Activated T-cell treated with anti-CD3 and anti-CD28 coated beads for 1 hour (primary cell): Measurements from ENCODE around the gene RNU1-2.
"Not testable (repeated sequence)": the region's sequence is repeated elsewhere in the genome, so short reads cannot be mapped to it uniquely, and the experiment has no call there.

Experiments
- DNase-seq: peaks from one replicate; pipeline ENCODE4 v3.0.0-alpha.2; 2020; ENCODE audit warnings: low read depth

The RNU1-2 gene

DNA sequence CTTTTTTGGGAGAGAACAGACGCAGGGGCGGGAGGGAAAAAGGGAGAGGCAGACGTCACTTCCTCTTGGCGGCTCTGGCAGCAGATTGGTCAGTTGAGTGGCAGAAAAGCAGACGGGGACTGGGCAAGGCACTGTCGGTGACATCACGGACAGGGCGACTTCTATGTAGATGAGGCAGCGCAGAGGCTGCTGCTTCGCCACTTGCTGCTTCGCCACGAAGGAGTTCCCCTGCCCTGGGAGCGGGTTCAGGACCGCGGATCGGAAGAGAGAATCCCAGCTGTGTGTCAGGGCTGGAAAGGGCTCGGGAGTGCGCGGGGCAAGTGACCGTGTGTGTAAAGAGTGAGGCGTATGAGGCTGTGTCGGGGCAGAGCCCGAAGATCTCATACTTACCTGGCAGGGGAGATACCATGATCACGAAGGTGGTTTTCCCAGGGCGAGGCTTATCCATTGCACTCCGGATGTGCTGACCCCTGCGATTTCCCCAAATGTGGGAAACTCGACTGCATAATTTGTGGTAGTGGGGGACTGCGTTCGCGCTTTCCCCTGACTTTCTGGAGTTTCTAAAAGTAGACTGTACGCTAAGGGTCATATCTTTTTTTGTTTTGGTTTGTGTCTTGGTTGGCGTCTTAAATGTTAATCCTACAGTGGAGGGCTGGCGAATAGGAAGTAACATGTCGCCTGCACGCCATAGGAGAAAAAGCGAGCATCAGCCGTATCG, at the start of gene RNU1-2:
TSS of gene RNU1-2 (plus strand) at position 383 of the 718 bp plus-strand sequence.
- peak; percentile 83 for DNase-seq

DNA sequence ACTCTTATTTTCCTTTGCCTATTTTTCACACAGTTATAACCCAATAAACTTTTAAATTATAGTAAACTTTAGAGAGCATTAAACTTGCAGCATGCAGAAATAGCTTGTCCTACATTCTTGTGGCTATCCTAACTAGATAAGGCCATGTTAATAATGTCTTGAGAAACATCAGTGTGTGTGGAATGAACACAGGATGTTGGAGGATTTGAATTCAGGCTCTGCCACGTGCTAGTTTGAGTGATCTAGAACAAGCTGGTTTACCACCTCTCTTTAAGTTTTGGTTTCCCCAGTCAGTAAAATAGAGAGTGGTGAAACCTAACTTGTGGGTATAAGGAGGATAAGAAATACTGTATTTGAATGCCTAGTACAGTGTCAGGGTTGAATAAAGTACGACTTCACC, 39.6 kb upstream of the RNU1-2 start:
- not testable (repeated sequence) for DNase-seq

DNA sequence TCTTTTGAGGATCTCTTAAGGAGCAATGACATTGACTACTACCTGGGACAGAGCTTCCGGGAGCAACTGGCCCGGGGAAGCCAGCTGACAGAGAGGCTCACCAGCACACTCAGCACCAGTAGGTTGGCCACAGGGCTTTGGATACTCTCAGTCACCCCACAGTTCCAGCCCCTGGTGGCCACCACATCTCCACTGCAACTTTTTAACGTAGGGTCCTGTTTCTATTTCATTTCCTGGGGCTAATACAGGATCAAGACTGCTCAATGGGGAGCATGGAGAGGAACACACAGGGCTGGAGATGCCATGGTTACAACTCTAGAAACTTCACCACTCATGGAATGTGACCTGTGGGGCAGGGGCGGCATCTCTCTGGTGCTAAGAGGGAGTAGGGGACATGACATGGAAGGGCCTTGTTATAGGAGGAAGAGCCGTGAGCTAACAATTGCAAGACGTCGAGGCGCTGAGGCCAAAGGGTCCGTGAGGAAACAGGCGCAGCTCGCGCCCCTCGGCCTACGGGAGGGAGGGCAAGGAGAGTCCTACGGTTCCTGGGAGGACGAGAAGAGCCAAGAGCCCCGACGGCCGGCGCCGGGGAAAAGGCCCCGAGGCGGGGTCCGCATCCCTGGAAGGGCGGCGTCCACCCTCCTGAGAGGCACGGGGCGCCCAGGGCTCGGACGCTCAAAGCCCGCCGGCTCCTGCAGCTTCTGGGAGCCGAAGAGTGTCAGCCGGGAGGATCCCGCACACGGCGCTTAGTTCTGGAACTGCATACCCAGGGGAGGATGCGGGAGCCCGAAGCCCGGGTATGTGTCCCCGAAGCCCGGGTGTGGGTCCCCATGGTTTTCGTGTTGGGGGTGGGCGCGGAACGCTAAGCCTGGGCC, 36.4 kb upstream of the RNU1-2 start:
- DNase-seq, result not testable (repeated sequence)

DNA sequence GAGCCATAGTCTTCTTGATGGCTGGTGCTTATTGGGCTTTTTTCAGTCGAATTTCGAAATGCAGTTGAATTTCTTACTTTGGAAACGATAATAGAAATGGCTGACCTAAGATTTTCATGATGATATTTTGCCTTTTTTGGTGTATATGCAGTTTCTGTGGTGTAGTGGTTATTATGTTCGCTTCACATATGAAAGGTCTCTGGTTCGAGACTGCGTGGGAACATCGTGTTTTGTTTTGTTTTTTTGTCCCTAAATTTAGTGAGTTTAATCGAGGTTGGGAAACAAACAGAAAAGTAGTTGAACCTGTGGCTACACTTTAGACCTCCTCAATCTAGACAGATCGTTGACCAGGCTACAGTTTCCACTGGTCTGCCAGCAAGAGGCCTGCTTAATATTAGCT, 35.7 kb upstream of the RNU1-2 start:
- DNase-seq, result not testable (repeated sequence)

DNA sequence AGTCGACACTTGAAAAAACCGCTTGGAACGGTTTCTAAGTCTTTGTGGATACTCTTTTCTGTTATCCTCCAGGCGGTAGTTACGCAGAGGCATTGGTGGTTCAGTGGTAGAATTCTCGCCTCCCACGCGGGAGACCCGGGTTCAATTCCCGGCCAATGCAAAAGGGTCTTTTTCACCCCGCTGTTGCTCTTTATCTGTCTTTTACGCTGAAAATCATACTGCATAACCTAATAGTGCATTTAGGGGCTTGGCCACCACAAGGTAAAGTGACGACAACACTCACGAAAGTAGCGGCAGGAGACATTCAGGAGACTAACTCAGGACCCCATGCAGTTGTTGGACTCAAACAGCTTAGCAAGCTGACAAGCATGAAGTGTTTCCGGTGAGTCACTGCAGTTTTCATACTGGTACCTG, 33.9 kb upstream of the RNU1-2 start:
- DNase-seq, result not testable (repeated sequence)

DNA sequence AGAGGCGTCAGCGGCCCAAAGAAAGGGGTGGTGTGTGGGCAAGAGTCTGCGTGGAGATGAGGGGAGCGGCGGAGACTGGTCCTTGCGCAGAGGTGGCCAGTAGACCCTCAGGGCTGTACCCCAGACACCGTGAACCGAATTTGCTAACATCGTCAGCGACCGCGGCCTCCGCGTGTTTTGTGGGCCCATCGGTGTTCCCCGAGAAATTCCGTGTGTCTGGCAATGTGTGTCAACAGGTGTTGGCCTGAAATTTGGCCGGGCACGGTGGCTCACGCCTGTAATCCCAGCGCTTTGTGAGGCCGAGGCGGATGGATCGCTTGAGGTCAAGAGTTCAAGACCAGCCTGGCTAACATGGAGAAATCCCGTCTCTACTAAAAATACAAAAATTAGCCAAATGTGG, 33.4 kb upstream of the RNU1-2 start:
- not testable (repeated sequence) for DNase-seq

DNA sequence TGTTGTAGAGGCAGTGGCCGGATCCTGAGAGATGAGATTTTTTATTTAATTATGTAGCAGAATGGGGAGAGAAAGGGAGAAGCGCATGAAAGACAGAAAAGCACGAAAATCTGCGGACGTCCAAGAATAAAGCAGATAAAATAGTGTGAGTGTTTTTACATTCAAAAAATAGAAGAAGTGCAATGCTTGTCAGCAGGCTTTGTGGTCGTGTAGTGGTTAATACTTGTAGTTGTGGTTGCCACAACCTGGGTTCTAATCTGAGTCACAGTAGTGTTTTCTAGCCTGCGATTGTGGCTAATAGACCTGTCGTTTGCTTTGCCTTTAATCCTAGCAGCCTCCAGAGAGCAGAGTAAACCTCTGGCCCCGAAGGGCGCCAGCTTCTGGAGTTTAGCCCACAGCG, 32.8 kb upstream of the RNU1-2 start:
- not testable (repeated sequence) for DNase-seq

DNA sequence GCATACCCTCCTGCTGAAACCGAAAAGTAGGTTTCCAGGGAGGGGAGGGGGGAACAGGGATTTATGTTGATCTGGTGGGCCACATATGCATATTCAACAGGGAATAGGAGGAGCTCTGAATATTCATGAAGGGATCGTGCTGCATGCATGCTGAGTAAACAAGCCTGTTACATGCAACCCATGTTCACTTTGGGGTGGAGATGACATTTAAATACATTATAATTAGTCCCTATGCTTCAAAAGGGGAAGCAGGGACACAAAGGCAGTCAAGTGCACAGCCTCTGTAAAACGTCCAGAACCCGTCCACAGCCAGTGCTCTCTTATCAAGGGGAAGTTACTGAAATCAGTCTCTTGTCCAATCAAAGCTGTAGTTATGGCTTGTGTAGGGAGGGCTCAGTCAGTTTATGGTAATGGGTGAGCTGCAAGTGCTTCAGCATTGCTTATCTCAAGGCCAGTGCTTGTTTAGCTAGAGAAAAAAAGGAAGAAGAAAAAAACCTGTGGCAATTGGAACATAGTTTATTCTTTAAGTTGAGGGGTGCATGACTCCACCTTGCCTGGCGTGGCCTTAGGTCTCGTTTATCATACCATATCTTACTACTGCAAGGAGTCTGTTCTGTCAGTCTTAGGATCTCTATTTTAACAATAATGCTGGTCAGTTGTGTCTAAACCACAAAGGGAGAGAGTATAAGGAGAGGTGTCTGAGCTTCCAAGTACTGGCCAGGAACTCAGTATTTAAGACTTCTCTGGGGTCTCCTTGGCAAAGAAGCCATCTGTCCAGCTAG, 28.7 kb upstream of the RNU1-2 start:
- DNase-seq, result not testable (repeated sequence)

DNA sequence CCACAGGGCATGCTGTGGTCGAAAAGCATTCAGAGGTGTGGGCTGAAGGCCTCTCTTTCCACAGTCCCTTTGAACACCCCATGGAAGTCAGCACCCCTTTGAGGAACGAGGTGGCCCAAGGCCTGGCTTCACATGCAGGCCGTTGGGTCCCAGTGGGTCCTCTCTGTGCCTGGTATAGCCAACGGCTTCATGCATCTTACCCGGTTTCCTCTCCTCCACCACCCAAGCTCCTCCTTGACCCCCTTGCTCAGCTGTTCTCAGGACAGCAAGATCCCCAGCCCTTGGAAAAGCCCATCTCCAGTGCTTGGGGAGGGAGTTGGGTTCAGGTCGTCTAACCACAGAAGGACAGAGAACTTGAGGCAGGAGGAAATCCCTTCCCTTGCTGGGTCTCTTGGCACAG, 27.0 kb upstream of the RNU1-2 start:
- not testable (repeated sequence) for DNase-seq

DNA sequence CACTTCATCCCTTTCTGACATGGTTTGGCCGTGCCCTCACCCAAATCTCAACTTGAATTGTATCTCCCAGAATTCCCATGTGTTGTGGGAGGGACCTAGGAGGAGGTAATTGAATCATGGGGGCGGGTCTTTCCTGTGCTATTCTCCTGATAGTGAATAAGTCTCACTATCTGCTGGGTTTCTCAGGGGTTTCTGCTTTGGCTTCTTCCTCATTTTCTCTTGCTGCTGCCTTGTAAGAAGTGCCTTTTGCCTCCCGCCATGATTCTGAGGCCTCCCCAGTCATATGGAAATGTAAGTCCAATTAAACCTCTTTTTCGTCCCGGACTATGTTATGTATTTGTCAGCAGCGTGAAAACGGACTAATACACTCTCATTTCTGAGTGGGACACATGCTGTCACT, 25.8 kb upstream of the RNU1-2 start:
- DNase-seq, result not testable (repeated sequence)

DNA sequence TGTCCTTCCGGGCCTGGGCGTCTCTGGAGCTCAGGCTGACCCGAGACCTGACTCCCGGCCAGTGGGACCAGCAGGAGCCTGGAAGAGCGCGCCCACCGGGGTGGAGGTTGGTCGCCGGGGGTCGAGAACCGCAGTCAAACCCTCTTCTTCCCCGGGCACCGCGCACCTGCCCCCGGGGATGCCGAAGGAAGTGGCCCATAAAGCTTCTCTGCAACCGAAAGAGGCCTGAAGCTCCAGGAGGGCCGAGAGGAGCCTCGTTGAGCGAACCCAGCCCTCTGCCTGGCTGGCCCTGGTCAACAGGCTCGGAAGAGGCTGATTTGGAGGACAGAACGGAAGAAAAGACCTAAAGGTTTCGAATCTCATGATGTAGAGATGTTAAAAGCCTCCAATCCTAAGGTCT, 24.6 kb upstream of the RNU1-2 start:
- not testable (repeated sequence) for DNase-seq

DNA sequence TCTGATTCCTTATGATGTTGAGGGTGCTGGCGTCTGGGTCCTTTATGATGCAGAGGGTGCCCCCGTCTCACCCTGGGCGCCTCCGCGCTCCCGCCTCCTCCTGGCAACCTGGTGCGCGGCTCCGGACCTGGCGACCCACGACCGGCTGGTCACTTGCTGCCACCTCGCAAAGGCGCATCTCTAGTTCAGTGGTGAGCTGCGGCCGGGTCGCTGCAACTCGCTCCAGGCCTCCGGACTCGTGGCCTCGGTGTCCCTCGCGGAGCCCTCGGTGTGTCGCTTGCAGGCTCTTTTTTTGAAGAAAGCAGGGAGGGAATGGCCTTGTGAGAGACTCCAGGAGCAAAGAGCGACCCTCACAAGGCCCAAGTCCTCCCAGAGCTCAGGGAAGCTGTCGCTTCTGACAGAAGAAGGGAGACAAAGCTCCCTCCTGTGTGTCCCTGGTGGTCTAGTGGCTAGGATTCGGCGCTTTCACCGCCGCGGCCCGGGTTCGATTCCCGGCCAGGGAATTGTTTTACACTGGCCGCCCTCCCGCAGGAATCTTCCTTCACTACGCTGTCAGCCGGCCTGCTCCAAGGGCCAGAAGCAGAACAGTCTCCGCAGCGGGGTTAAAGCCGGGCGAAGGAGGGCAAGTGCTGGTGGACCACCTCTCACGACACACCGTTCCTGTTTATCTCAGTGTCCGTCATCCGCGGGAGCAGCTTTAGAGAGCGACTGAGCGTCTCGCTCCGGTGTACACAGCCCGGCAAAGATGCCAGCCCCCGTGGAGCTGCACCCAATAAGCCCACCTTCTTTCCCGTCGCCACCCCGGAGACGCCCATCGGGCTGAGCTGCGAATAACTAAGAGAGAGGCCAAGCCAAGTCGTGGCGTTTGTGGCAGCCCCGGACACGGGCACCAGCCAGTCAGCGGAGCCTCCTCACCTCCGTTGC, 23.4 kb upstream of the RNU1-2 start:
- not testable (repeated sequence) for DNase-seq

DNA sequence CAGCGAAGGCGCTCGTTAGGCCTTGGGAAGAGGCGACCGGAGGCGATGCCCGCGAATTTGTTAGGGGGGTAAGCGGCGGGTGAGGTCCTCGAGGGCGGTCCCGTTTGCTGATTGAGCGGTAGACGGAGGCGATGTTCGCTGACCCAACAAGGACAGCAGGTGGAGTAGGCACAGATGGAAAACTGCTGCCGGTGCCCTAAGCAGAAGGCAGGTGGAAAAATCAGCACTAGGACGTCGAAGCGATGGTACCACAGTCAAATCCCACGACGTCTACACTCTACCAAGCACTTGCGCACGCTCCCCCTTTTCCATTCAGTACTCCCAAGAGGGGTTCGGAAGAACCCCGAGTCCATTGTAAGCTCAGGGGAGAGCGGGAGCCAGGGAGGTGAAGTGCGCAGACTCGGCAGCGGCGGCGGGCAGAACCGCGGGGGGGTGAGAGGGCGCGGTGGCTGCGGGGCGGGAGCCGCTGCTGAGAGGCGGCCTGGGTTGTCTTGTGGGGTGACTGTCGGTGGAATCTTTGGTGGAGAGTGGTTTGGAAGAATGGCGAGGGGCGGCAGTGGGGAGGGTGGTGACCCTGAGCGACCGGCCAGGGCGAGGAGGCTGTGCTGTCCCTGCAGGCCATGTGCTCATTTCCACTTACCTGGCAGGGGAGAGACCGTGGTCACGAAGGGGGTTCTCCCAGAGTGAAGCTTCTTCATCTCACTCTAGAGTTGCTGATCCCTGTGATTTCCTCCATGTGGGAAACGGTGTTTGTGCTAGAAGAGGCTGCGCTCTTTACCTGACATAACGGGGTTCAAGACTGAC, 22.5 kb upstream of the RNU1-2 start:
- DNase-seq, result peak; percentile 57

DNA sequence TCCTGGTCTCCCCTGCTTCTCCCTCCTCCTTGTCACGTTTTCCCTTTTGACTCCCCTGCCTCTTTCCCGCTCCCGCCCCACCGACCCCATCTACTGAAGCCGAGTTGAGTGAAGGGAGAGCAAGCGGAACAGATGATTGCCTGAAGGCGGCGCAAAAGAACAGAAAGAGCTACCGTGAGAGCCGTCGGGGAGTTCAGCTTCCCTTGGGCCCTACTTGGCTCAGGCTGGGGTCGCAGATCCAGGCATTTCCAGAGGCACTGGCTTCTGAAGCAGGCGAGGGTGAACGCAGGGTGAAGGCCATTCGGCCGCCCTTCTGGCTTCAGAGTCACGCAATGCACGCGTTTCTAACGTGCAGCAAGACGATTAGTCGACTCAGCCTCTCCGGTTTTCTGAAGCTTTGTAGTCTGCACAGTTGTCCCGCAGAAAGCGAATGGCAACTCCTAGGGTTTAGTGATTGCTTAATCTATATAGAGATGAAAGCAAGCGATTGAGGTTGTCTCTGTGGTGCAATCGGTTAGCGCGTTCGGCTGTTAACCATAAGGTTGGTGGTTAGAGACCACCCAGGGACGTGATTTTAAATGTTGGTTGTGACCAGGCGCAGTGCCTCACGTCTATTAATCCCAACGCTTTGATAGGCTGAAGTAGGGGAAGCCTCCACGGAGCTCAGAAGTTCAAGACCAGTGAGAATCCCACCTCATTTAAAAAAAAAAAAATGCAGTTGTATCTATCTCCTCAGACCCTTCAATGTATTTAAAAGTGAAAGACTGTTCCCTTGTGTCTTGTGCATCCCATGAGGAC, 20.6 kb upstream of the RNU1-2 start:
- DNase-seq, result not testable (repeated sequence)

DNA sequence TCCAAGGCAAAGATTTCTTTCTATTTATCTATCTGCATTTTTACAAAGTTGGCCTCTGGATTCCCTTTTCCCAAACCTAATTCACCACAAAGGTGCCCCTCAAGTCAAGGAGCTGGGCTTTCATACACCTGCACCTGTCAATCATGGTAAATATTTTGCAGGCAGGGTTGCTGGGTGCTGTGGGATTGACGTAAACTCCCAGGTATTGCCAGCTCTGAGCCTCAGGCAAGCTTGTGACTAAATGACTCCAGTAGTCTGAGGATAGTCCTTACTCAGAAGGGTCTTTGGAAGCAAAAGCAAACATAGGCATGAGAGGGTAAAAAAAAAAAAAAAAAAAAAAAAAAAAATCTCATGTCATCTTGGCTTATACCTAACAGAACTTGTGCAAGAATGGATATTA, 14.0 kb upstream of the RNU1-2 start:
- DNase-seq, result not testable (repeated sequence)

DNA sequence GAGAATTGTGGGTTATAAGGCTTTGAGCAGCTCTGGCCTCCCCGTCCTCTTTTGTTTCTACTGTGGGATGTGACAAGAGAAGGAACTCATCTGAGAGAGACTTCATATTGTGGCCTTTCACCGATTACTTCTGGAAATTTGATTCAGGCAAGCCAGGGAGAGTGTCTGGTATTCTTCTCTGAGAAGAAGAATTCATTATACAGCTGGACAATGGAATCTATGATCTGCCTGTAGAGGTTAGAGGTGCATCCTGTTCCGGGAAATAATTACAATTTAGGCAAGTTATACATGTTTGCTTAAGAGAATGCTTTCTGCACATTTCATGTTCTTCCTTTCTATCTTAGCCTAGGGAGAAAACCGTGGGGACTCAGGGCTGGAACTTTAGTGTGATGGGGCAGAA, 12.8 kb upstream of the RNU1-2 start:
- no peak for DNase-seq

DNA sequence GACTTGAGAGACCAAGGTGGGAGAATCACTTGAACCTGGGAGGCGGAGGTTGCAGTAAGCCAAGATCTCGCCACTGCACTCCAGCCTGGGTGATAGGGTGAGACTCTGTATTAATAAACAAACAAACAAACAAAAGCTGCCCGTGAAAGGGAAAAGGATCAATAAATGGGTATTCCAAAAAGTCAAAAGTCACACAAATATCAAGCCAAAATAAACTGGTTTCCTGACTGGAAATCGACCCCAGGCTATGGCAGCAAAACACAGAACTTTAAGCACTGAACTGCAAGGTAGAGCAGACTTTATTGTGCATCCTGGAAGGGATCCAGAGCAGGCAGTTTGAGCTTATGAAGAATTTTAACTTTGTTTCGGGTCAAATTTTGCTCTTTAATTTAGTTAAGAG, 11.3 kb upstream of the RNU1-2 start:
- DNase-seq, result not testable (repeated sequence)

DNA sequence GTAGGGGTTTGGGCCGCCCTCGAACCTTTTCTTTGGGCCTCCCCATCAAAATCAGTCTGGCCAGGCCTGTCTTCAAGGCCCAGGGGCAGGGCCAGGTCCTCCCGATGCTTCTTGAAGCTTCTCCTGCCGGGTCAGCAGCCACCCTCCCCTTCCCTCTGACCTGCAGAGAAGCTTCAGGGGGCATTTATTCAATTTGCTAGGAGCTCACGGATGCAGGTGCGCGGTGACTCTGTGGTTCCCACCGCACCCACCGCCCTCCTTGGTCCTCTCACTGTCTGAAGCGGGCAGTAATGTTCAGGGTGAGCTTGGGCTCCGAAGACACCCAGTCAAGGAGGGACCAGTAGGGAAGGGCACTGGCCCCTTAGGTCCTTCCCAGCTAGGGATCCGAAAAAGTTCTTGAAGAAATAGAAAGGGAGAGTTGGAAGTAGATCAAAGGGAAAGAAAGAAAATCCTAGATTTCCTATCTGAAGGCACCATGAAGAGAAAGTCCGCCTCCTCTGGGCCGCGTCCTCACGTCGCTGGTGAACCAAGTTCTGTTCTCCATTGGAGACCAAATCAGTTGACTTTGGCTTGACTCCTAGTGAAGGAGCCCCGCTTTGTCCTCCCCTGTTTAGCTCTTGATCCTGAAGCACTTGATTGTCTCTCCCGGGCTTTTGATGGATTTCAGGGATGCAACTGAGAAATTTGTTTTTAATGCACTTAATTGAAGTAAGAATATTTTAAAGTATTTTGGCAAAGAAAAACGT, 8.7 kb upstream of the RNU1-2 start:
- DNase-seq, result no peak
